Naive thymus-derived CD4-positive, alpha-beta T cell (primary cell): ENCODE results near the gene ABCC2. TPM values are rescaled to one million over a fixed set of nuclear protein-coding genes. Genes with fewer than 3 reads are reported as not detected.
"Not testable (repeated sequence)": the region's sequence is repeated elsewhere in the genome, so short reads cannot be mapped to it uniquely, and the experiment has no call there.

ENCODE experiments used
- ATAC-seq: fragments of 150-1000 bp; cut with Tn5 transposase; 2 replicates; pipeline ENCODE4 v1.10.0; 2021; ENCODE audit warnings: mild to moderate bottlenecking, moderate library complexity
- CTCF ChIA-PET: fragments of 350-600 bp; sonication (Branson Sonifier 250); formaldehyde crosslinking; loops from one replicate; lab custom pipeline; 2021; ENCODE audit warnings: antibody characterized with exemption; lab: Charles Lee
- POLR2A ChIA-PET: fragments of 350-600 bp; sonication (Branson Sonifier 250); formaldehyde crosslinking; loops from one replicate; lab custom pipeline; 2021; ENCODE audit warnings: antibody characterized with exemption, inconsistent platforms; lab: Charles Lee
- DNase-seq, 9 donors: peaks; one replicate each; pipeline versions ENCODE4 v3.0.0 to v3.0.0-alpha.2; 2020 to 2022; ENCODE audit warnings: mixed read lengths in 1 of 9
- H3K27ac ChIP-seq: one replicate; pipeline ENCODE4 v1.7.0; 2013; ENCODE audit warnings: mild to moderate bottlenecking, low read depth, low read length, moderate library complexity
- H3K27me3 ChIP-seq, 2 donors: one replicate each; pipeline ENCODE4 v1.7.0; 2013; ENCODE audit warnings: low read length in 2 of 2, mild to moderate bottlenecking in 2 of 2, moderate library complexity in 2 of 2; ENCODE audit not compliant: control insufficient read depth in 2 of 2, insufficient read depth in 2 of 2
- H3K36me3 ChIP-seq, 3 experiments: 1 replicate in 2 of 3; 2 replicates in 1 of 3; pipeline ENCODE4 v1.7.0; 2013; ENCODE audit warnings: low read length in 3 of 3, mild to moderate bottlenecking in 3 of 3, moderate library complexity in 1 of 3; ENCODE audit not compliant: insufficient read depth in 3 of 3, control insufficient read depth in 2 of 3
- H3K4me1 ChIP-seq, 2 donors: one replicate each; pipeline ENCODE4 v1.7.0; 2013; ENCODE audit warnings: low read length in 2 of 2, mild to moderate bottlenecking in 2 of 2, moderate library complexity in 1 of 2; ENCODE audit not compliant: control insufficient read depth in 2 of 2, insufficient read depth in 2 of 2
- H3K4me3 ChIP-seq: 2 replicates; pipeline ENCODE4 v1.7.0; 2013; ENCODE audit warnings: mild to moderate bottlenecking, low read length
- H3K9me3 ChIP-seq, 3 experiments: 1 replicate in 2 of 3; 2 replicates in 1 of 3; pipeline ENCODE4 v1.7.0; 2013; ENCODE audit warnings: low read length in 3 of 3; ENCODE audit not compliant: control insufficient read depth in 2 of 3
- H3K27ac Mint-ChIP-seq, 9 donors: one replicate each; pipeline ENCODE4 v1.8.0; 2020 to 2022; ENCODE audit warnings: mixed read lengths in 9 of 9, mild to moderate bottlenecking in 8 of 9, moderate library complexity in 5 of 9, inconsistent platforms in 2 of 9
- H3K27me3 Mint-ChIP-seq, 5 donors: one replicate each; pipeline ENCODE4 v1.8.0; 2021 to 2022; ENCODE audit warnings: mixed read lengths in 5 of 5, mild to moderate bottlenecking in 1 of 5
- H3K36me3 Mint-ChIP-seq, 5 donors: one replicate each; pipeline ENCODE4 v1.8.0; 2020 to 2022; ENCODE audit warnings: mixed read lengths in 5 of 5, mild to moderate bottlenecking in 3 of 5, inconsistent platforms in 1 of 5
- H3K4me1 Mint-ChIP-seq, 7 donors: one replicate each; pipeline ENCODE4 v1.8.0; 2020 to 2022; ENCODE audit warnings: mixed read lengths in 7 of 7, mild to moderate bottlenecking in 3 of 7, inconsistent platforms in 1 of 7
- H3K4me3 Mint-ChIP-seq, 10 donors: one replicate each; pipeline ENCODE4 v1.8.0; 2020 to 2022; ENCODE audit warnings: mild to moderate bottlenecking in 10 of 10, mixed read lengths in 10 of 10, moderate library complexity in 6 of 10, inconsistent platforms in 2 of 10
- H3K9me3 Mint-ChIP-seq, 11 donors: one replicate each; pipeline ENCODE4 v1.8.0; 2020 to 2022; ENCODE audit warnings: mixed read lengths in 11 of 11, mild to moderate bottlenecking in 4 of 11, inconsistent platforms in 1 of 11, moderate library complexity in 1 of 11
- intact Hi-C, 2 donors: fragments of 100-400 bp; cut with micrococcal nuclease; formaldehyde crosslinking; loops; one replicate each; pipeline ENCODE4 v1.15.1; 2023
- polyA plus RNA-seq, 2 donors: library from polyadenylated mRNA; unstranded; fragments of 300-500 nt; fragmentation: Illumina TruSeq; gene quantifications; one replicate each; pipeline ENCODE4 v1.2.3, GENCODE V29; 2021
- total RNA-seq, 6 experiments: library from RNA in 5 of 6; stranded (reverse) in 5 of 6; gene quantifications; 1 replicate in 5 of 6; 2 replicates in 1 of 6; pipeline ENCODE4 v1.2.3 and lab custom pipeline; 2021 to 2026

The ABCC2 gene
- total and polyA plus RNA-seq, 7 experiments from 2014 or later: 0.95 to 7.6 (median 2.8) TPM

GRCh38 chr10:99888622-99889021, 106.2 kb downstream of the ABCC2 start:
- no peak for ATAC-seq
- no peaks in the 10 kb centered on the region for H3K4me1 Mint-ChIP-seq
- no peaks in the 10 kb centered on the region for H3K9me3 Mint-ChIP-seq
- CTCF ChIA-PET: no interaction called here
- H3K27me3 Mint-ChIP-seq: no peaks in the 10 kb centered on the region
- POLR2A ChIA-PET: no interaction called here
- Histone ChIP-seq H3K36me3 (peaks cover 3 to 14% (median 4%) of the 10 kb centered on the region in 3 experiments), H3K27me3 (no peaks in the 10 kb centered on the region), H3K4me1 (no peaks in the 10 kb centered on the region), H3K27ac (no peak overlapping the region), H3K4me3 (no peak overlapping the region), H3K9me3 (no peaks in the 10 kb centered on the region)
- intact Hi-C loops: no loop called here
- no peak overlapping the region for H3K27ac Mint-ChIP-seq
- DNase-seq: no peak
- H3K36me3 Mint-ChIP-seq: peaks cover 0 to 52% (median 24%) of the 10 kb centered on the region in 5 donors
- no peak overlapping the region for H3K4me3 Mint-ChIP-seq

GRCh38 chr10:99894613-99895012, 112.2 kb downstream of the ABCC2 start:
- Histone ChIP-seq H3K4me1 (no peaks in the 10 kb centered on the region), H3K27ac (no peak overlapping the region), H3K36me3 (peaks cover 0 to 20% (median 10%) of the 10 kb centered on the region in 3 experiments), H3K4me3 (no peak overlapping the region), H3K27me3 (no peaks in the 10 kb centered on the region), H3K9me3 (no peaks in the 10 kb centered on the region)
- no peaks in the 10 kb centered on the region for H3K9me3 Mint-ChIP-seq
- H3K4me3 Mint-ChIP-seq: no peak overlapping the region
- ATAC-seq (no peak), DNase-seq (no peak)
- intact Hi-C loops: no loop called here
- ChIA-PET POLR2A (no interaction called here), CTCF (no interaction called here)
- H3K27me3 Mint-ChIP-seq: no peaks in the 10 kb centered on the region
- H3K4me1 Mint-ChIP-seq: no peaks in the 10 kb centered on the region
- no peak overlapping the region for H3K27ac Mint-ChIP-seq
- H3K36me3 Mint-ChIP-seq: peaks cover 0 to 60% (median 42%) of the 10 kb centered on the region in 5 donors

GRCh38 chr10:99895066-99895465, 112.6 kb downstream of the ABCC2 start:
- H3K36me3 Mint-ChIP-seq: peaks cover 0 to 60% (median 44%) of the 10 kb centered on the region in 5 donors
- H3K36me3 ChIP-seq: peaks cover 0 to 20% (median 10%) of the 10 kb centered on the region in 3 experiments
- H3K27me3 Mint-ChIP-seq, H3K4me1 ChIP-seq, H3K9me3 Mint-ChIP-seq, H3K4me1 Mint-ChIP-seq, H3K27me3 ChIP-seq, ATAC-seq, DNase-seq, H3K4me3 ChIP-seq, H3K27ac Mint-ChIP-seq, intact Hi-C loops, H3K9me3 ChIP-seq, H3K27ac ChIP-seq, H3K4me3 Mint-ChIP-seq, CTCF ChIA-PET, POLR2A ChIA-PET: not testable (repeated sequence)

GRCh38 chr10:99895867-99896266, 113.4 kb downstream of the ABCC2 start:
- intact Hi-C loops: no loop called here
- Mint-ChIP-seq H3K36me3 (peaks cover 0 to 52% (median 44%) of the 10 kb centered on the region in 5 donors), H3K9me3 (no peaks in the 10 kb centered on the region), H3K27ac (no peak overlapping the region), H3K4me1 (no peaks in the 10 kb centered on the region), H3K27me3 (no peaks in the 10 kb centered on the region), H3K4me3 (no peak overlapping the region)
- POLR2A ChIA-PET: no interaction called here
- no peaks in the 10 kb centered on the region for H3K27me3 ChIP-seq
- no peak overlapping the region for H3K27ac ChIP-seq
- no peaks in the 10 kb centered on the region for H3K4me1 ChIP-seq
- DNase-seq (no peak), ATAC-seq (no peak)
- CTCF ChIA-PET: no interaction called here
- H3K9me3 ChIP-seq: no peaks in the 10 kb centered on the region
- H3K36me3 ChIP-seq: peaks cover 0 to 20% (median 10%) of the 10 kb centered on the region in 3 experiments
- no peak overlapping the region for H3K4me3 ChIP-seq

Other genes with a start within 250 kb of the ABCC2 start
- not detected for gene NKX2-3, start 249.7 kb upstream of the ABCC2 start, total RNA-seq
- gene NKX2-3, start 249.7 kb upstream of the ABCC2 start, polyA plus RNA-seq: not detected
- 100 to 1,000 TPM in 1 of 5 experiments, 10 to 100 TPM in 4; 66.0 to 101 (median 90.4) TPM for gene SLC25A28, start 162.2 kb upstream of the ABCC2 start, total RNA-seq
- 10 to 100 TPM; 21.3 to 37.2 TPM for gene SLC25A28, start 162.2 kb upstream of the ABCC2 start, polyA plus RNA-seq
- 1 to 10 TPM; 2.5 to 6.6 (median 3.4) TPM for gene ENTPD7, start 123.1 kb upstream of the ABCC2 start, total RNA-seq
- gene ENTPD7, start 123.1 kb upstream of the ABCC2 start, polyA plus RNA-seq: 1 to 10 TPM in 1 of 2 donors, under 1 TPM in 1; 0.47 to 1.7 TPM
- gene COX15, start 50.5 kb upstream of the ABCC2 start, total RNA-seq: 10 to 100 TPM; 17.6 to 43.5 (median 32.9) TPM
- gene COX15, start 50.5 kb upstream of the ABCC2 start, polyA plus RNA-seq: 10 to 100 TPM; 37.5 to 39.6 TPM
- gene CUTC, start 50.4 kb upstream of the ABCC2 start, total RNA-seq: 10 to 100 TPM; 19.3 to 37.1 (median 25.0) TPM
- gene CUTC, start 50.4 kb upstream of the ABCC2 start, polyA plus RNA-seq: 10 to 100 TPM; 74.3 to 75.1 TPM
- 1 to 10 TPM; 2.8 to 8.5 (median 4.4) TPM for gene DNMBP, start 227.3 kb downstream of the ABCC2 start, total RNA-seq
- under 1 TPM; 0.40 to 0.94 TPM for gene DNMBP, start 227.3 kb downstream of the ABCC2 start, polyA plus RNA-seq